HEK293 (cell line): ENCODE measurements around the gene GCC2.

Source experiments
- HOXA7 ChIP-seq: sonication (generic); formaldehyde crosslinking; IDR thresholded peaks from 2 replicates; pipeline ENCODE4 v1.8.1; 2022; ENCODE audit warnings: missing genetic modification reagents, borderline replicate concordance
- KLF7 ChIP-seq: fragments of 450-650 bp; formaldehyde crosslinking; IDR thresholded peaks from 2 replicates; pipeline ENCODE4 v1.5.1; 2016; ENCODE audit warnings: missing biosample characterization, missing genetic modification characterization, borderline replicate concordance
- SP2 ChIP-seq: fragments of 450-650 bp; formaldehyde crosslinking; IDR thresholded peaks from 2 replicates; pipeline ENCODE4 v1.5.1; 2016; ENCODE audit warnings: missing biosample characterization, missing genetic modification characterization
- ZBTB10 ChIP-seq: fragments of 450-650 bp; formaldehyde crosslinking; IDR thresholded peaks from 2 replicates; pipeline ENCODE4 v1.5.1; 2016; ENCODE audit warnings: missing biosample characterization, missing genetic modification characterization
- ZBTB20 ChIP-seq: fragments of 450-650 bp; formaldehyde crosslinking; IDR thresholded peaks from 2 replicates; pipeline ENCODE4 v1.5.1; 2016; ENCODE audit warnings: missing biosample characterization, missing genetic modification characterization
- ZEB2 ChIP-seq: fragments of 450-650 bp; formaldehyde crosslinking; IDR thresholded peaks from 2 replicates; pipeline ENCODE4 v1.5.1; 2016; ENCODE audit warnings: missing biosample characterization, missing genetic modification characterization
- ZFP69B ChIP-seq: fragments of 450-650 bp; formaldehyde crosslinking; IDR thresholded peaks from 2 replicates; pipeline ENCODE4 v1.5.1; 2016; ENCODE audit warnings: missing biosample characterization, missing genetic modification characterization
- ZNF10 ChIP-seq: fragments of 450-650 bp; formaldehyde crosslinking; IDR thresholded peaks from 2 replicates; pipeline ENCODE4 v1.5.1; 2017; ENCODE audit warnings: missing biosample characterization, missing genetic modification characterization
- ZNF23 ChIP-seq: fragments of 450-650 bp; formaldehyde crosslinking; IDR thresholded peaks from 2 replicates; pipeline ENCODE4 v1.5.1; 2016; ENCODE audit warnings: missing biosample characterization, missing genetic modification characterization, borderline replicate concordance
- ZNF280C ChIP-seq: fragments of 450-650 bp; formaldehyde crosslinking; IDR thresholded peaks from 2 replicates; pipeline ENCODE4 v1.5.1; 2016; ENCODE audit warnings: missing biosample characterization, missing genetic modification characterization
- ZNF501 ChIP-seq: fragments of 450-650 bp; formaldehyde crosslinking; IDR thresholded peaks from 2 replicates; pipeline ENCODE4 v1.5.1; 2016; ENCODE audit warnings: missing biosample characterization, missing genetic modification characterization
- ZNF530 ChIP-seq: fragments of 450-650 bp; formaldehyde crosslinking; IDR thresholded peaks from 2 replicates; pipeline ENCODE4 v1.5.1; 2016; ENCODE audit warnings: low read depth, missing biosample characterization, missing genetic modification characterization
- ZNF585B ChIP-seq: fragments of 450-650 bp; formaldehyde crosslinking; IDR thresholded peaks from 2 replicates; pipeline ENCODE4 v1.5.1; 2016; ENCODE audit warnings: missing biosample characterization, missing genetic modification characterization
- ZNF664 ChIP-seq: fragments of 450-650 bp; formaldehyde crosslinking; IDR thresholded peaks from 2 replicates; pipeline ENCODE4 v1.5.1; 2016; ENCODE audit warnings: missing biosample characterization, missing genetic modification characterization
- ZNF776 ChIP-seq: fragments of 450-650 bp; formaldehyde crosslinking; IDR thresholded peaks from 2 replicates; pipeline ENCODE4 v1.5.0; 2017; ENCODE audit warnings: missing biosample characterization, missing genetic modification characterization, borderline replicate concordance
- TF ChIP-seq, protein P1 (sequence below): fragments of 450-650 bp; formaldehyde crosslinking; IDR thresholded peaks from 2 replicates; pipeline ENCODE4 v1.5.1; 2016; ENCODE audit warnings: missing biosample characterization, missing genetic modification characterization
- TF ChIP-seq, protein P2 (sequence below): fragments of 450-650 bp; formaldehyde crosslinking; IDR thresholded peaks from 2 replicates; pipeline ENCODE4 v1.5.1; 2016; ENCODE audit warnings: missing biosample characterization, missing genetic modification characterization
- TF ChIP-seq, protein P3 (sequence below): fragments of 450-650 bp; formaldehyde crosslinking; optimal IDR thresholded peaks from 2 replicates; pipeline ENCODE3; 2016; ENCODE audit warnings: missing biosample characterization, mild to moderate bottlenecking, missing genetic modification characterization

GCC2 gene

GRCh38 chr2:108533832-108534583, 85.0 kb downstream of the GCC2 start, which contains the start of gene LIMS1 (continued):
- TF ChIP-seq, protein P1, sequence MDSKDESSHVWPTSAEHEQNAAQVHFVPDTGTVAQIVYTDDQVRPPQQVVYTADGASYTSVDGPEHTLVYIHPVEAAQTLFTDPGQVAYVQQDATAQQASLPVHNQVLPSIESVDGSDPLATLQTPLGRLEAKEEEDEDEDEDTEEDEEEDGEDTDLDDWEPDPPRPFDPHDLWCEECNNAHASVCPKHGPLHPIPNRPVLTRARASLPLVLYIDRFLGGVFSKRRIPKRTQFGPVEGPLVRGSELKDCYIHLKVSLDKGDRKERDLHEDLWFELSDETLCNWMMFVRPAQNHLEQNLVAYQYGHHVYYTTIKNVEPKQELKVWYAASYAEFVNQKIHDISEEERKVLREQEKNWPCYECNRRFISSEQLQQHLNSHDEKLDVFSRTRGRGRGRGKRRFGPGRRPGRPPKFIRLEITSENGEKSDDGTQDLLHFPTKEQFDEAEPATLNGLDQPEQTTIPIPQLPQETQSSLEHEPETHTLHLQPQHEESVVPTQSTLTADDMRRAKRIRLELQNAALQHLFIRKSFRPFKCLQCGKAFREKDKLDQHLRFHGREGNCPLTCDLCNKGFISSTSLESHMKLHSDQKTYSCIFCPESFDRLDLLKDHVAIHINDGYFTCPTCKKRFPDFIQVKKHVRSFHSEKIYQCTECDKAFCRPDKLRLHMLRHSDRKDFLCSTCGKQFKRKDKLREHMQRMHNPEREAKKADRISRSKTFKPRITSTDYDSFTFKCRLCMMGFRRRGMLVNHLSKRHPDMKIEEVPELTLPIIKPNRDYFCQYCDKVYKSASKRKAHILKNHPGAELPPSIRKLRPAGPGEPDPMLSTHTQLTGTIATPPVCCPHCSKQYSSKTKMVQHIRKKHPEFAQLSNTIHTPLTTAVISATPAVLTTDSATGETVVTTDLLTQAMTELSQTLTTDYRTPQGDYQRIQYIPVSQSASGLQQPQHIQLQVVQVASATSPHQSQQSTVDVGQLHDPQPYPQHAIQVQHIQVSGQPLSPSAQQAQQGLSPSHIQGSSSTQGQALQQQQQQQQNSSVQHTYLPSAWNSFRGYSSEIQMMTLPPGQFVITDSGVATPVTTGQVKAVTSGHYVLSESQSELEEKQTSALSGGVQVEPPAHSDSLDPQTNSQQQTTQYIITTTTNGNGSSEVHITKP (tag by site-specific recombination), result no peak
- TF ChIP-seq ZNF280C (tag by site-specific recombination), result no peak
- TF ChIP-seq SP2 (tag by site-specific recombination), result peak; percentile 71
- TF ChIP-seq ZNF501, result peak; percentile 69; the same call in 1 of the 2 replicates
- TF ChIP-seq HOXA7 (CRISPR knock-in tag), result no peak
- no peak for TF ChIP-seq ZNF585B (tag by site-specific recombination)
- TF ChIP-seq, protein P2, sequence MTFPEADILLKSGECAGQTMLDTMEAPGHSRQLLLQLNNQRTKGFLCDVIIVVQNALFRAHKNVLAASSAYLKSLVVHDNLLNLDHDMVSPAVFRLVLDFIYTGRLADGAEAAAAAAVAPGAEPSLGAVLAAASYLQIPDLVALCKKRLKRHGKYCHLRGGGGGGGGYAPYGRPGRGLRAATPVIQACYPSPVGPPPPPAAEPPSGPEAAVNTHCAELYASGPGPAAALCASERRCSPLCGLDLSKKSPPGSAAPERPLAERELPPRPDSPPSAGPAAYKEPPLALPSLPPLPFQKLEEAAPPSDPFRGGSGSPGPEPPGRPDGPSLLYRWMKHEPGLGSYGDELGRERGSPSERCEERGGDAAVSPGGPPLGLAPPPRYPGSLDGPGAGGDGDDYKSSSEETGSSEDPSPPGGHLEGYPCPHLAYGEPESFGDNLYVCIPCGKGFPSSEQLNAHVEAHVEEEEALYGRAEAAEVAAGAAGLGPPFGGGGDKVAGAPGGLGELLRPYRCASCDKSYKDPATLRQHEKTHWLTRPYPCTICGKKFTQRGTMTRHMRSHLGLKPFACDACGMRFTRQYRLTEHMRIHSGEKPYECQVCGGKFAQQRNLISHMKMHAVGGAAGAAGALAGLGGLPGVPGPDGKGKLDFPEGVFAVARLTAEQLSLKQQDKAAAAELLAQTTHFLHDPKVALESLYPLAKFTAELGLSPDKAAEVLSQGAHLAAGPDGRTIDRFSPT (tag by site-specific recombination), result peak; percentile 96
- TF ChIP-seq ZFP69B, result no peak
- TF ChIP-seq ZNF23 (tag by site-specific recombination), result no peak
- TF ChIP-seq ZBTB20, result peak; percentile 82; the same call in 1 of the 2 replicates
- TF ChIP-seq ZNF10 (tag by site-specific recombination), result no peak
- no peak for TF ChIP-seq ZNF776 (tag by site-specific recombination)
- TF ChIP-seq, protein P3, sequence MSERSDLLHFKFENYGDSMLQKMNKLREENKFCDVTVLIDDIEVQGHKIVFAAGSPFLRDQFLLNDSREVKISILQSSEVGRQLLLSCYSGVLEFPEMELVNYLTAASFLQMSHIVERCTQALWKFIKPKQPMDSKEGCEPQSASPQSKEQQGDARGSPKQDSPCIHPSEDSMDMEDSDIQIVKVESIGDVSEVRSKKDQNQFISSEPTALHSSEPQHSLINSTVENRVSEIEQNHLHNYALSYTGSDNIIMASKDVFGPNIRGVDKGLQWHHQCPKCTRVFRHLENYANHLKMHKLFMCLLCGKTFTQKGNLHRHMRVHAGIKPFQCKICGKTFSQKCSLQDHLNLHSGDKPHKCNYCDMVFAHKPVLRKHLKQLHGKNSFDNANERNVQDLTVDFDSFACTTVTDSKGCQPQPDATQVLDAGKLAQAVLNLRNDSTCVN (tag by site-specific recombination), result peak; percentile 80
- TF ChIP-seq ZNF664, result no peak
- TF ChIP-seq KLF7, result no peak
- TF ChIP-seq ZEB2 (tag by site-specific recombination), result peak; percentile 71; the same call in 1 of the 2 replicates
- TF ChIP-seq ZBTB10 (tag by site-specific recombination), result peak; percentile 54; the same call in 1 of the 2 replicates
- no peak for TF ChIP-seq ZNF530 (tag by site-specific recombination)
